Esophagus squamous epithelium (tissue), 4 donors: ENCODE data around the gene TMEM161A.

Experiments
- CTCF ChIP-seq, 6 experiments: fragments of 450-650 bp in 4 of 6; fragments of 200-600 bp in 2 of 6; sonication (generic) in 2 of 6; IDR thresholded peaks; one replicate each; pipeline ENCODE4 v1.5.1; 2016 to 2019; ENCODE audit warnings: antibody characterized with exemption in 6 of 6, mild to moderate bottlenecking in 4 of 6, moderate library complexity in 4 of 6
- POLR2A ChIP-seq, 4 donors: fragments of 450-650 bp; IDR thresholded peaks; one replicate each; pipeline ENCODE4 v1.6.1; 2017; ENCODE audit warnings: antibody characterized with exemption in 4 of 4, mild to moderate bottlenecking in 4 of 4, moderate library complexity in 3 of 4

- no peak for TF ChIP-seq POLR2A (IDR thresholded peaks at IDR 0.05)
- no peak for TF ChIP-seq CTCF (IDR thresholded peaks at IDR 0.05)
Measured at GRCh38 chr19:19170873-19171672, 32.8 kb upstream of the TMEM161A start.
